ENCODE data around the gene CD274.

- TF ChIP-seq CTCF (IDR thresholded peaks at IDR 0.05 in 2 of 3, conservative IDR thresholded peaks at IDR 0.05 in 1 of 3; ENCODE audit: borderline replicate concordance in 1 of 3, insufficient read depth in 1 of 3, low read depth in 2 of 3, low read length in 2 of 3) (no peak), POLR2A (IDR thresholded peaks at IDR 0.05; ENCODE audit: borderline replicate concordance, extremely low read depth, insufficient read depth, insufficient read length) (no peak), REST (IDR thresholded peaks at IDR 0.05; ENCODE audit: low read depth) (no peak), POLR2AphosphoS5 (IDR thresholded peaks at IDR 0.05; ENCODE audit: low read depth, low read length) (no peak), ATF3 (IDR thresholded peaks at IDR 0.05) (no peak), CBX3 (IDR thresholded peaks at IDR 0.05; ENCODE audit: low read depth) (no peak), EGR1 (IDR thresholded peaks at IDR 0.05; ENCODE audit: low read depth) (no peak), MAX (IDR thresholded peaks at IDR 0.05) (no peak), EZH2 (IDR thresholded peaks at IDR 0.05) (no peak), ZNF274 (IDR thresholded peaks at IDR 0.05; ENCODE audit: low read depth, low read length) (no peak), ZFX (IDR thresholded peaks at IDR 0.05) (no peak)
These were observed 33.4 kb upstream of the CD274 start for GRCh38 chr9:5416953-5417352.
